ENCODE results near the gene PRKCH.
"Not testable (repeated sequence)": the region's sequence is repeated elsewhere in the genome, so short reads cannot be mapped to it uniquely, and the experiment has no call there.

Gene PRKCH

DNA sequence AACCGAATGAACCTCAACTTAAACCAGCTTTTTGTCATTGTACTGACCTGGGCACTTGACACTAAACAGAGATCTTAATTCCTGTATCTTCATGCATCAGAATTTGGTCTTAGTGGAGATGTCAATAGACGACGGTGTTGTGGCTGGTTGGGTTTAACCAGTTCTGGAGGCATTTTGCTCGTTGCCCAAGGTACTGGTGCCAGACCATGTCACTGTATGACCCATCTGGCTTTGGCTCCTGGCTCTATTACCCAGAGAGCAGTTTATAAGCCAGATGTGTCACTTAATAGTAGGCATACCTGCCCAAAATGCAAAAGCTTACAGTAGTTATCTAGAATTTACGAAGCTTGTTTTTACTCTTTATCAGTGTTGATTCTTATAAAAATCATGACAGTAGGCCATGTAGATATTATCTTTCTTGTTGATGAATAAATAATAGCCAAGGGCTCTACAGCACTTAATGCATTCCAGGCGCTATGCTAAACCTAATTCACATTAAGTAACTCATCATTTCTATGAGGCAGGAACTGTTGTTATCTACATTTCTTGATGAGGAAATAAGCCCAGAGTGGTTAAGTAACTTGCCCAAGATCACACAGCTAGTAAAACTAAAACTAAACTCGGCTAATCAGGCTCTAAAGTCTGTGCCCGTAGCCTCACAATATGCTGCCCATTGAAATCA is 194.2 kb downstream of the PRKCH start:
- DNase-seq (ENCODE audit: low read depth) = no peak

GRCh38 chr14:61516118-61516743 is 194.9 kb downstream of the PRKCH start:
- no peak for DNase-seq (ENCODE audit: low read depth)

DNA sequence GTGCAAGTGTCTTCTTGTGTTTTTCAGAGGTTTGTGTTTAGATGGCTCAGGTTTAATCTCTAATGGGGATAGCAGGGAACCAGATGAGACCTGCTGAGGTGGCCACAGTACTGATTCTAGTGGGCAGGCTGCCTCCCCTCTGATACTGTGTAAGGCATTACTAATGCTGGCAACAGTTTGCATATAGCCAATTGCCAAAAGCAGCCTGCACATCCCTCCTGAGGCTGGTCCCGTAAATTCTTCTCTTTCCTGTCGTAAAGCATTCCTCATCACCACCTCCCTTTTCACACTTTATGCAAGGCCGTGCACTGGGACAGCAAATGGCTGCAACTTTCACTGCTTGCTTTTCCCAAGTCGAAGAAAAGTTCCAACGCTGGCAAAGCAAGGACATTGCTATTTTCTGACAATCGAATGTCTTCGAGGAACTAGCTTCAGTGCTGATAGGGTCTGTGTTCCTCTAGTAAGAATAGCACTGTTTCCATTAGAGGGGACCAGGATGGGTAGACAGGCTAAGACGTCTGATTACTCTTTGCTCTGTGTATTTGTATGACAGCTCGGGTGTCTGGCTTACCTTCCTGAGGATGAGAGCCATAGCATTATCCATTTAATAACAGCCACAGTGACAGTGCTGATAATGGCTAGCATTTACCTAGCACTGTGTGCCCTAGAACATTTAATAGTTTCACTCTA is 195.7 kb downstream of the PRKCH start:
- no peak for DNase-seq (ENCODE audit: low read depth)

DNA sequence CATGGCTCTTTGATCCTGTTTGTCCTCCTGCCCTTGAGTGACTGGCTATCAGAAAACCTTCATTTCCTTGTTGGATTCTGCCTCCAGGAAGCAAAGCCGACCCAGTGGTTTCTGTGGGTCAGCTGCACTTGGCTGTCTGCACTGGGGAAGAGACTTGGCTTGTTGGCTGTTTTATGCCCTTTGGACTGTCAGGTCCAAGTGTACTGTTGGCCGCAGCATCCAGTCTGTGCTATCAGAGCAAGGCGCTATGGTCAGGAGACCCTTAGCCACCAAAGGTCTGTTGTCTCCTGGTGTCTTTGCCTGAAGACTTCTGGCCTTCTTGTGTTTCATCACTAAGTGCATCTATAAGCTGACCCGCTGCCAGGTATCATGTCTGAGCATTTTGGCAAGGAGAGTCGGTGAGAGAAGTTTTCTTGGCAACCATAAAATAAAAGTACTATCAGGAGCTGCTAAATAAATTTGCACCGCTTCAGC is 196.6 kb downstream of the PRKCH start:
- no peak for DNase-seq (ENCODE audit: low read depth)

DNA sequence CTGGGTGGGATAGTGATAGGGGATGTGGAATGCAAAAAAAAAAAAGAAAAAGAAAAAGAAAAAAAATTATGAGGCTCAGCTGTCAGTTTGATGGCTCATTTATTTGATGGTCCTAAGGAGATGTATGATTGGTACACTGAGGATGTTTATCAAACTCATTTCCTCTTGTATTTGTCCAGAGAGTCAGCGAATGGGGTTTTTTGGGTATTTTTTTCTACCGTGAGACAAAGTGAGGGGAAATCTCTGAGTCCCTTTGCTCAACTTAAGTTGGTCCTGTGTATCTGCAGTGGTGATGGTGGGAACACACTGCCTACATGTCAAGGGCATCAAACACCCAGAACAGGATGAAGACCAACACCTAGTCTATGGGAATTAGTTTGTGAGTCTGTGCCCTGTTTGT is 197.0 kb downstream of the PRKCH start:
- DNase-seq (ENCODE audit: low read depth) = no peak

DNA sequence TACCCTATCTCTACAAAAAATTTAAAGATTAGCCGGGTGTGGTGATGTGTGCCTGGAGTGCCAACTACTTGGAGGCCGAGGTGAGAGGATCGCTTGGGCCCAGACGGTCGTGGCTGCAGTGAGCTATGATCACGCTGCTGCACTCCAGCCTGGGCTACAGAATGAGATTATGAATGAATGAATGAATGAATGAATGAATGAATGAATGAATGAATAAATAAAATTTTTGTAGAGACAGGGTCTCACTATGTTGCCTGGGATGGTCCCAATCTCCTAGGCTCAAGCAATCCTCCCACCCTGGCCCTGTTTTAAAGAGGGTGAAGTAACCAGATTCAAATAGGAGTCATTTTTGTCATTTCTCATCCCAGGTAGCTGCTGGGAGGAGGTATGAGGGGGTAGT is 197.7 kb downstream of the PRKCH start:
- no peak for DNase-seq (ENCODE audit: low read depth)

GRCh38 chr14:61519735-61520134 is 198.4 kb downstream of the PRKCH start:
- DNase-seq (ENCODE audit: low read depth) = no peak

DNA sequence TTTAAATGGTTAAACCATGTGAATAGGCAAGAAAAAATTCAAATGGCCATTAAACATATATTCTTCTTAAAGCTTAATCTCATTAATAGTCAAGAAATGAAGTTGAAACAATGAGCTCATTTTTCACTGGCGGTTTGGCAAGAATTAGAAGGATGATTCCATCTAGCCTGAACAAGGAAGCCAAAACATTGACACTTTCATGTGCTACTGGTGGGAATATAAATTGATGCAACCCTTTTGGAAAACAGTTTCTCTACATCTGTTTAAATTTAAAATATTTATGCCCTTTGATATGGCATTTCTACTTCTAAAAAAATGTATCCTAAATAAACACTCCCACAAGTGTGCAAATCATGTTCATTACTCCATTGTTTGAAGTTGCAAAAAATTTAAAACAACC is 199.2 kb downstream of the PRKCH start:
- no peak for DNase-seq (ENCODE audit: low read depth)

DNA sequence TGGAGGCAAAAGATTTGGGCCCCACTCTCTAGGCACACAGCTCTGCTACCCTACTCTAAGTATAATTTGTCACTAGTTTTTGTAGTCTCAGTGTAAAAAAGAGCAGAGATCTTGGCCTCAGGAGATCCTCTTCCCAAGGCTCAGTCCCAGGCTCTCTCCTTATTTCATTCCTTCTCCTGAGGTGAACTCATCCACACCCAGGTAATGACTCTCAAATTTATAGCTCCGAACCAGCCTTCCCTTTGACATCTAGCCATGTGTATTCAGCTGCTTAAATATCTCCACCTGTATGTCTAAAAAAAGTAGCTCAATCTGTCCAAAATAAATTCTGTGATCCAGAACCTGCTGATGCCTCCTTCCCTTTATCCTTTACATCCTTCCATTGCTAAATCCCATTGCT is 200.4 kb downstream of the PRKCH start:
- DNase-seq (ENCODE audit: low read depth) = no peak

DNA sequence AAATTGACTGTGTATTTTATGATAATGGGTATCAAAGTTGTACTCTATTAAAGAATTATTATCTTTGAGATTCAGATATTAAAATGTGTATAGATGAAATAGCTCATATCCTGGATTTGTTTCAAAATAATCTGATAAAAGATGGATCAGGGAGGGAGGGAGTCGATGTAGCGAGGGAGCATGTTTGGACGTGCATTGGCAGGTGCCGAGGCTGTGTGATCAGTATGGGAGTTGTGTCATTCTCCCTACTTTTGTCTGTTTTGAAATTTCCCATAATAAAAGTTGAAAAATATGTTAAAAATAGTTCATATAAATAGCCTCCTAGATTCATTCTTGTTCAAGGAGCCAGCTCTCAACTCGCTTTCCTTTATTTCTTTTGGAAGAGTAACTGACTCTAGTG is 202.4 kb downstream of the PRKCH start:
- no peak for DNase-seq (ENCODE audit: low read depth)

DNA sequence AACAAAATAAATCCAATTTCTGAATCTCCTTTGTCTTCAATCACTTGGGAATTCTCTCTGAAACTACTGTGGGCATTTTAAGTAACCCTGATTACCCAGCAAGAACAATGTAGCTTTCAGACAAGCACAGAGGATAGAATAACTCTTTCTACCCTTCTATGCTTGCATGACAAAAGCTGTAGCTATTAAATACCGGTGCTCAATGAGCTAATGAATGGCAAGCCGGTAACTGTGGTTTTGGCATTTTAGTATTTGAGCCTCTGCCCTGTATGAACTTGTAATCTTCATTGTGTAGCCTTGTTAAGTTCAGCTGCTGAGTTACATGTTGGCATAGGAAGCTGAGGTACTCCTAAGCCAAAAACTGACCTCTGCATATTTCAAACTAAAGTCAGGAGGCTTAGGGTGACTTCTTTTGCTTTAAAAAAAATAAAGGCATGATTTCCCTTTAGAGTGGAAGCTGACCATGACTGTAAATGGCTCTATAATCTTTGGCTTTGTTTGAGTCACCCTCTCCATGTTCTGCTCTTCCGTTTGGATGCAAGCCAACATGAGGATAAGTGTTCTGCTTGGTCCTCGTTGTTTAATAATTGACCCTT is 202.9 kb downstream of the PRKCH start:
- no peak for DNase-seq (ENCODE audit: low read depth)

GRCh38 chr14:61524936-61525292 is 203.5 kb downstream of the PRKCH start:
- DNase-seq (ENCODE audit: low read depth) = no peak

DNA sequence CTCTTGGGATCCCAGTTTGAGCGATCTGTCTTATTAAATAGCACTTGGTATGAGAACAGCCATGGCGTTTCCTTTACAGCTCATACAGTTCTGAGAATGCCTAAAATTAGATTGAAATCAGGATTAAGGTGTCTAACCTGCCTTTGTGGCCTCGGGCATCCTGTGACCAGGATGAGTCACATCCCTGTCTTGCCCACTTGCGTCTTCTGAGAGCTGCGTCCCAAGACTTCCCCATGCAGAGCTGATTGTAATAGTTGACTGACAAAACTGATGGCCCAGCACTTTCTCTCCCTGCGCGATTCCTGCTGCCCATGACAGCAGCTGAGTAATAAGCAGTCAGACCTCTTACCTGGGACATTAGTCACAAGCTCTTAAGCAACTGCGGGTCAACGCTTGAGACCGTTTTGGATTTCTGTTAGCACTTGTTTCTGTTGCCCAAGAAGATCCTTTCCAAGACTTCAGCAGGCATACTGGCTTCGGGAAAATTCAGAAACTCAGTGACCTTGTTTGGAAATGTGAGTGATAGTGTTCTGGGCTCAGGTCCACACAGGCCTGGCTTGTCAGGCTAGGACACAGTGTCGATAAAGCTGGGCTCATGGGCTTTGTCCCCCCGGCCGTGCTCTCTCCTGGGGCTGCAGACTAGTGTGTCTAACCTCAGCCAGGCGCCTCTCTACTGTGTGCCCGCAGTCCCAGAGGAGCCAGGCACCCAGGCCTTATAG is 204.1 kb downstream of the PRKCH start:
- DNase-seq (ENCODE audit: low read depth) = peak; percentile 29

- no peak for DNase-seq (ENCODE audit: low read depth)
These were observed 205.3 kb downstream of the PRKCH start for GRCh38 chr14:61526405-61527312.

DNA sequence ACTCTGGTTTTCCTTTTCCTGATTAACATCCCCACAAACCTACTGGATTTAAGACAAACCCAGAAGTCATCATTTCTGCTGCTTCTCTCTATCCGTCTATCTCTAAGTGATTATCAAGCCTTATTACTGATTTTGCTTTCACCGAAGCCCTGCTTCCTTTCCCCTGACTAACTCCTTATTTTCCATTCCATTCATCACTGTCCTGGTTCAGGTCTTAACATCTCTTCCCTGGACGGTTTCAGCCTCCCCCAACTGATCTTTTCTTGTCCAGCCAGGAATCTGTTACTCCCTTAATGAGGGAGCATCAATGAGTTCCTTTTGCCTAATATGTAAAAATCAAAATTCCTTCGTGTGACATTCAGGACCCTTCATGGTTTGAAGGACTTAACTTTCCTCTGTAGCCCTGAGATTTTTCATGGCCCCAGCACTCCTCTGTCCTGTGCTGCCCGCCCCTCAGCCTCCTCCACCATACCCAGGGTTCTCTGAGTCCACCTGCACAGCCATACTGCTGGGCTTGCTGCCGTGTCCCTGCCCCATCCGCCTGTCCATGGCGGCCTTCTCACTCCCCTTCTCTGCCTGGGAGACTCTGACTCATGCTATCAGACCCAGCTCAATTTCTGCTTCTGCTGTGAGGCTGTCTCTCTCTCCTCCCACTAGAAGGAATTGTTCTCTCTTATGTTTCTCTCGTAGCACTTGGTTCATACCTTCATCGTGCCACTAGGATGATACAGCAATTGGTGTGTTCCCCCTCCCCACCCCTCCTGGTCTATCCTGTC is 206.1 kb downstream of the PRKCH start:
- no peak for DNase-seq (ENCODE audit: low read depth)

GRCh38 chr14:61528591-61529021 is 207.2 kb downstream of the PRKCH start:
- no peak for DNase-seq (ENCODE audit: low read depth)

- not testable (repeated sequence) for DNase-seq (ENCODE audit: low read depth)
These were observed 208.0 kb downstream of the PRKCH start for GRCh38 chr14:61529360-61529759.

DNA sequence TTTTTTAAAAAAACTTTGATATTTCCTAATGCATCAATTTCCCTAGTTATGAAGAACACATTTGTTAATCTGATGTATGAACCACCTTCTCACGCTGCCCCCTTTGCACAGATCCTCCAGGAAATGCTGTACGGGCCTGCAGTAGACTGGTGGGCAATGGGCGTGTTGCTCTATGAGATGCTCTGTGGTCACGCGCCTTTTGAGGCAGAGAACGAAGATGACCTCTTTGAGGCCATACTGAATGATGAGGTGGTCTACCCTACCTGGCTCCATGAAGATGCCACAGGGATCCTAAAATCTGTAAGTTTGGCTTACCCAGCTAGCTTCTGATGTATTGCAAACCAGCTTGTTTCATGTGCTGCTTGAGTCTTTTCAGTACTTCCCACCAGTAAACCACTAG is 208.9 kb downstream of the PRKCH start:
- no peak for DNase-seq (ENCODE audit: low read depth)

DNA sequence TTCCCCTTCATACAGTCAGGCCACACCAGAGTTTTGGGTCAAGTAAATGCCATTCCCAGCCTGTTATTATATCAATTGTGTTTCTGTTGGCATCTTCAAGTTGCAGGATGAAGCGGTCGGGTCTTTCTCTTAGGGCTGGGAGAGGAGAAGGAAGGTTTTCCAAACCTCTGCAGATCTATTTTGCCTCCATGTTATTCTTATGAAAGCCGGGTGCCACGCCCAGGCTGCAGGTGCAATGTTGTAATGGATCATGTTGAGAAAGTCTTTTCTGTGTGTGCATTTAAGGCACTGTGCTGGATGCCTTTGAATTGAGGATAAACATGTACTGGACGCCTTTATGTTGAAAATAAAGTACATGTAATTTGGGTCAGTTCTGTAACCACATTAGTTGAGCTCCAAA is 209.5 kb downstream of the PRKCH start:
- no peak for DNase-seq (ENCODE audit: low read depth)

DNA sequence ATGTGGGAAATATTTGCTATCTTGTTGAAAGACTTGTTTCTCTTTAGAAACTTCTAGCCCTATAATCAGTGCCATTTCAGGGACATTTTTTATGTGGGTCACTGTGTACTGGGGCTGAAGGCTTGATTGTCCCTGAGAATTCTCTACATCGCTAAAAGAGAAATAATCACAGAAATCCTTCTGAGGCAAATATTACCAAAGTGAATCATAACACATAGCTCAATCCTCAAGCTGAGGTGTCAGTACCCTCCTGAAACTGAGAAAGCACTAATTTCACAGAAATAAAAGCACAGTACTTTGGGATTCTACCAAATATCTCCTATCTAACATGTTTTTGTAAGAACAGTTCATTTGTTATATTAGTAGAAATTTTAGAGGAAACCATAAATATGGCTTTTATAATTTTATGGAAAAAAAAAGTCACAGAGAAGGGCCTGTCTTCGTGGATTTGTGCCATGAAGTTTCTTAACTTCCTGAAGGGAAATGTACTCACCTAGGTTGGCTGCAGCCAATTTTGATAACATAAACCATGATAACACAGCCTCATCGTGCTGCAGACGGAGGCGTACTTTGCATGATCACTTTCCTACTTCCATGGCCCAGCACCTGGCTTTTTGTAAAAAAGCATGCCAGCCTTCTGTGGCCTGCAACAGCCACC is 210.2 kb downstream of the PRKCH start:
- no peak for DNase-seq (ENCODE audit: low read depth)

Measured in activated gamma-delta T cell treated with anti-CD3 and anti-CD28 coated beads, Interleukin-2, amount 50 U/mL, for 16 hours (primary cell).